GM19238 (cell line): ENCODE measurements around the gene VIT.

ENCODE experiments used
- DNase-seq: peaks from one replicate; pipeline ENCODE4 v3.0.0; 2011; ENCODE audit warnings: low spot score; ENCODE audit not compliant: insufficient read length

VIT gene

GRCh38 chr2:36708041-36708741, 11.7 kb downstream of the VIT start:
- DNase-seq = no peak

GRCh38 chr2:36710858-36711515, 14.5 kb downstream of the VIT start:
- DNase-seq = no peak

GRCh38 chr2:36711741-36712314, 15.3 kb downstream of the VIT start:
- no peak for DNase-seq

- no peak for DNase-seq
Measured at GRCh38 chr2:36713310-36713709, 16.8 kb downstream of the VIT start.

GRCh38 chr2:36716111-36716510, 19.6 kb downstream of the VIT start:
- no peak for DNase-seq

GRCh38 chr2:36717603-36718266, 21.2 kb downstream of the VIT start:
- DNase-seq = no peak

- no peak for DNase-seq
Measured at GRCh38 chr2:36727550-36727949, 31.0 kb downstream of the VIT start.

GRCh38 chr2:36729067-36729466, 32.6 kb downstream of the VIT start:
- no peak for DNase-seq

GRCh38 chr2:36731941-36732672, 35.6 kb downstream of the VIT start:
- no peak for DNase-seq

- DNase-seq = no peak
Measured at GRCh38 chr2:36732673-36733036, 36.1 kb downstream of the VIT start.

- no peak for DNase-seq
Measured at GRCh38 chr2:36733215-36733614, 36.7 kb downstream of the VIT start.

- DNase-seq = no peak
Measured at GRCh38 chr2:36734304-36734703, 37.8 kb downstream of the VIT start.

- DNase-seq = no peak
Measured at GRCh38 chr2:36737131-36737750, 40.7 kb downstream of the VIT start.

GRCh38 chr2:36740061-36740460, 43.6 kb downstream of the VIT start:
- no peak for DNase-seq

GRCh38 chr2:36741188-36741837, 44.8 kb downstream of the VIT start:
- DNase-seq = no peak

GRCh38 chr2:36743954-36744353, 47.4 kb downstream of the VIT start:
- DNase-seq = no peak

- DNase-seq = no peak
Measured at GRCh38 chr2:36748166-36748565, 51.7 kb downstream of the VIT start.

- no peak for DNase-seq
Measured at GRCh38 chr2:36750101-36750500, 53.6 kb downstream of the VIT start.

GRCh38 chr2:36753706-36754221, 57.3 kb downstream of the VIT start:
- no peak for DNase-seq

- no peak for DNase-seq
Measured at GRCh38 chr2:36754578-36754977, 58.1 kb downstream of the VIT start.

- DNase-seq = no peak
Measured at GRCh38 chr2:36756438-36756837, 59.9 kb downstream of the VIT start.
